ENCODE measurements around the gene REC8. TPM values are rescaled to one million over a fixed set of nuclear protein-coding genes. Genes with fewer than 3 reads are reported as not detected.
A peak's percentile ranks its signal among the peaks of the same experiment; 100 is the strongest.

The REC8 gene
- total and polyA plus RNA-seq, 2 of the 13 experiments (the other 11 are each of a cell fraction or from before 2014, with no cell fraction given) = 3.4 to 14.7 TPM

- TF ChIP-seq ZNF710 (CRISPR knock-in tag; IDR thresholded peaks at IDR 0.05; ENCODE audit: borderline replicate concordance) (peak; percentile 93), ZBTB14 (CRISPR knock-in tag; IDR thresholded peaks at IDR 0.05) (peak; percentile 62), ATRX (CRISPR knock-in tag; IDR thresholded peaks at IDR 0.05; ENCODE audit: borderline replicate concordance) (no peak), CBX2 (IDR thresholded peaks at IDR 0.05; ENCODE audit: low read depth, low read length) (no peak), CBX2 (CRISPR knock-in tag; IDR thresholded peaks at IDR 0.05; ENCODE audit: low read depth) (peak; percentile 36; the same call in 1 of the 2 replicates), FOXK1 (CRISPR knock-in tag; IDR thresholded peaks at IDR 0.05; ENCODE audit: borderline replicate concordance, low read depth) (peak; percentile 62; the same call in 1 of the 2 replicates), WIZ (CRISPR knock-in tag; IDR thresholded peaks at IDR 0.05) (no peak; the same call in 1 of the 2 replicates), AHDC1 (CRISPR knock-in tag; IDR thresholded peaks at IDR 0.05; ENCODE audit: borderline replicate concordance) (no peak), EEA1 (CRISPR knock-in tag; IDR thresholded peaks at IDR 0.05; ENCODE audit: borderline replicate concordance) (peak; percentile 16; the same call in 1 of the 2 replicates), MBD4 (IDR thresholded peaks at IDR 0.05; ENCODE audit: borderline replicate concordance, low read length) (no peak), HMG20B (CRISPR knock-in tag; conservative IDR thresholded peaks at IDR 0.05) (peak; percentile 75), GPN1 (CRISPR knock-in tag; IDR thresholded peaks at IDR 0.05; ENCODE audit: borderline replicate concordance) (0 out of 2 replicates have a peak, but pooled peaks have one; percentile 80), ZNF142 (CRISPR knock-in tag; IDR thresholded peaks at IDR 0.05) (peak; percentile 92)
Measured at GRCh38 chr14:24135834-24136683, 35.8 kb upstream of the REC8 start, which contains the start of gene PSME1 (continued).

All from HepG2 (cell line).